Upper lobe of right lung (tissue), 1 donor: ENCODE measurements around the gene ERVV-1. TPM values are rescaled to one million over a fixed set of nuclear protein-coding genes. Genes with fewer than 3 reads are reported as not detected.
A peak's percentile ranks its signal among the peaks of the same experiment; 100 is the strongest.

Experiments
- ATAC-seq: fragments of 200-7000 bp; cut with Tn5 transposase; one replicate; pipeline ENCODE4 v1.9.1; 2020; ENCODE audit warnings: mild to moderate bottlenecking, moderate library complexity
- DNase-seq: peaks from one replicate; pipeline ENCODE4 v3.0.0-alpha.2; 2020
- H3K27ac ChIP-seq: fragments of 200-600 bp; one replicate; pipeline ENCODE4 v1.8.0; 2022
- H3K27me3 ChIP-seq: fragments of 200-600 bp; one replicate; pipeline ENCODE4 v1.8.0; 2022; ENCODE audit warnings: mild to moderate bottlenecking
- H3K36me3 ChIP-seq: fragments of 200-600 bp; one replicate; pipeline ENCODE4 v1.8.0; 2022
- H3K4me1 ChIP-seq: fragments of 200-600 bp; one replicate; pipeline ENCODE4 v1.8.0; 2022
- H3K4me3 ChIP-seq: fragments of 200-600 bp; one replicate; pipeline ENCODE4 v1.8.0; 2022; ENCODE audit warnings: mild to moderate bottlenecking
- H3K9me3 ChIP-seq: fragments of 200-600 bp; one replicate; pipeline ENCODE4 v1.8.0; 2022
- CTCF ChIP-seq: fragments of 200-600 bp; IDR thresholded peaks from one replicate; pipeline ENCODE4 v1.8.0; 2022; ENCODE audit warnings: antibody characterized with exemption
- intact Hi-C: fragments of 100-400 bp; cut with DNase I; formaldehyde crosslinking; loops from one replicate; pipeline ENCODE4 v1.11.0; 2022
- total RNA-seq: library from RNA; stranded (reverse); fragmentation: NEBNext Ultra II Directional; extraction: Animal tissue kit (Norgen Biotek cat#: 25700); gene quantifications from one replicate; pipeline ENCODE4 v1.2.1, GENCODE V29; 2021
- donor health status: DM: no; HTN: yes; CAD: no; lungs with severe emphysema.

Gene ERVV-1
- total RNA-seq, 1 donor from 2014 or later = not detected

GRCh38 chr19:52990759-52991418, 22.8 kb upstream of the ERVV-1 start:
- no peaks in the 10 kb centered on the region for H3K27me3 ChIP-seq
- TF ChIP-seq CTCF = no peak
- H3K4me1 ChIP-seq = peaks cover 12% of the 10 kb centered on the region
- no peak for ATAC-seq
- H3K9me3 ChIP-seq = no peaks in the 10 kb centered on the region
- H3K36me3 ChIP-seq = peaks cover 5% of the 10 kb centered on the region
- no peak overlapping the region for H3K4me3 ChIP-seq
- no peak for DNase-seq
- intact Hi-C loops = no loop called here
- no peak overlapping the region for H3K27ac ChIP-seq

DNA sequence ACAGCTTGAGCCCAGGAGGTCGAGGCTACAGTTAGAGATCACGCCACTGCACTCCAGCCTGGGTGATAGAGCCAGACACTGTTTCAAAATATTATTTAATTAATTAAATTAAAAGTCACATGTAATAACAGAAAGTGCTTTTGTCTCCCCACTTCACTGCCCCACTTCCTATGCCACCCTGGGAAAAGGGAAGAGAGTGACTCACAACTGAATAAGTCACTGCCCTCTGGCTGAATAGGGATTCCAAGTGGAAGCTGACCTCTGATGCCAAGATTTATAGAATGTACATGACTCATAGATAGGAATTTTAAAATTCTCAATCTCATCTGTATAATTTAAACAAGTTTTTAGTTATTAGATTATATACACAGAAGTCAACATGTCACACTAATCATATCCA, 22.2 kb upstream of the ERVV-1 start:
- Histone ChIP-seq H3K36me3 (no peaks in the 10 kb centered on the region), H3K9me3 (no peaks in the 10 kb centered on the region), H3K27ac (no peak overlapping the region), H3K4me1 (peaks cover 12% of the 10 kb centered on the region), H3K27me3 (no peaks in the 10 kb centered on the region), H3K4me3 (no peak overlapping the region)
- intact Hi-C loops = no loop called here
- ATAC-seq (no peak), DNase-seq (no peak)
- no peak for TF ChIP-seq CTCF

GRCh38 chr19:52992109-52993004, 21.4 kb upstream of the ERVV-1 start:
- peak overlapping the region; percentile 9 for H3K27ac ChIP-seq
- DNase-seq (peak; percentile 70), ATAC-seq (peak; percentile 15)
- no peaks in the 10 kb centered on the region for H3K36me3 ChIP-seq
- intact Hi-C loops = no loop called here
- peaks cover 12% of the 10 kb centered on the region for H3K4me1 ChIP-seq
- H3K27me3 ChIP-seq = no peaks in the 10 kb centered on the region
- no peaks in the 10 kb centered on the region for H3K9me3 ChIP-seq
- H3K4me3 ChIP-seq = peak overlapping the region; percentile 54
- no peak for TF ChIP-seq CTCF

DNA sequence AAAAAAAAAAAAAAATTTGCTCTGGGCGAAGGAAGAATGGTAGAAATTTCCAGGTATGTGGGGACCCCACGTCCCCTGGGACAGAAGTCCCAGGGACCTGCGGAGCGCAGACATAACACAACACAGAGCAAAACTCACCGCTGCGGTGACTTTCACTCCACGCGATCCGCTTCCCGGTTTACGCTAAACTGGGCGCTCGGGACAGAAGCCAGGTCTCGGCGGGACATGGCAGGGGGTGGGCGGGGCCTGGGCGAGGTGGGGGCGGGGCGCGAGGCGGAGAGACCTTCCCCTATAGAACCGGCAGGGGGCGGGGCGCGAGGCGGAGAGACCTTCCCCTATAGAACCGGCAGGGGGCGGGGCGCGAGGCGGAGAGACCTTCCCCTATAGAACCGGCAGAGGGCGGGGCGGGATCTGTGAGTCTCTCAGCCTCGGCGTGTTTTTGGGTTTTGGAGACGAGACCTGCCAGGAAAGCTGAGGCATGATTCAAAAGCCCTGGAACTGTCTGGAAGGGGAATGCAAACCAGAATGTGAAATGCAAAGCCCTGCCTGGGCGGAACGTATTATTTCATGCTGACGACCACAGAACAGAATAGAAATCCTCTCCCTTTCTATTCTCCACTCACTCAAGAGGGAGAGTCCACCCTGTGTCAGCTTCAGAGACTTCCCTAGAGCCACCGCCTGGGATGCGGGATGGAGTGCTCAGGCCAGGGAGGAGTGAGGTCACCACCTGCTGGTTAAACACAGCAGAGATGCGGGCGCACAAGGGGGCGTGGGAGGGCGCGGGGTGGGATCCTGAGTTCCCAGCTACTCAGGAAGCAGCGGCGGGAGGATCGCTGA, 20.2 kb upstream of the ERVV-1 start:
- Histone ChIP-seq H3K27me3 (no peaks in the 10 kb centered on the region), H3K36me3 (no peaks in the 10 kb centered on the region), H3K9me3 (no peaks in the 10 kb centered on the region), H3K27ac (peak overlapping the region; percentile 9), H3K4me1 (peaks cover 12% of the 10 kb centered on the region), H3K4me3 (peak overlapping the region; percentile 54)
- ATAC-seq = peak; percentile 98
- intact Hi-C loops = no loop called here
- peak; percentile 60 for TF ChIP-seq CTCF
- DNase-seq = peak; percentile 83

- no peak for ATAC-seq
Measured at GRCh38 chr19:52995711-52996110, 18.0 kb upstream of the ERVV-1 start.

More at GRCh38 chr19:52995711-52996110, 18.0 kb upstream of the ERVV-1 start:
- intact Hi-C loops = no loop called here
- no peak overlapping the region for H3K4me3 ChIP-seq
- no peaks in the 10 kb centered on the region for H3K27me3 ChIP-seq
- H3K9me3 ChIP-seq = no peaks in the 10 kb centered on the region
- H3K4me1 ChIP-seq = peaks cover 12% of the 10 kb centered on the region
- no peaks in the 10 kb centered on the region for H3K36me3 ChIP-seq
- no peak for TF ChIP-seq CTCF
- DNase-seq = no peak
- no peak overlapping the region for H3K27ac ChIP-seq
